HL-60 (cell line): ENCODE data around the gene NNMT.

Experiments used
- CTCF ChIP-seq: IDR thresholded peaks from one replicate; pipeline ENCODE4 v1.5.1; 2011; ENCODE audit warnings: low read length, control low read depth, inconsistent platforms; ENCODE audit not compliant: insufficient read depth
- GABPA ChIP-seq: IDR thresholded peaks from 2 replicates; pipeline ENCODE4 v1.6.1; 2012; ENCODE audit warnings: low read depth
- POLR2AphosphoS5 ChIP-seq: IDR thresholded peaks from 2 replicates; pipeline ENCODE4 v1.6.1; 2012; ENCODE audit warnings: low read depth
- REST ChIP-seq: IDR thresholded peaks from 2 replicates; pipeline ENCODE4 v1.6.1; 2012; ENCODE audit warnings: low read depth; ENCODE audit not compliant: insufficient replicate concordance
- SPI1 ChIP-seq: IDR thresholded peaks from 2 replicates; pipeline ENCODE4 v1.6.1; 2012; ENCODE audit warnings: low read depth, mild to moderate bottlenecking, borderline replicate concordance

- TF ChIP-seq CTCF, result no peak
- no peak for TF ChIP-seq POLR2AphosphoS5
- TF ChIP-seq GABPA, result no peak
- no peak for TF ChIP-seq REST
- no peak for TF ChIP-seq SPI1
These were observed 21.6 kb upstream of the NNMT start for GRCh38 chr11:114274637-114275036.
